Bronchial epithelial cell (primary cell): ENCODE measurements around the gene ONECUT3. TPM values are rescaled to one million over a fixed set of nuclear protein-coding genes. Genes with fewer than 3 reads are reported as not detected.
A peak's percentile ranks its signal among the peaks of the same experiment; 100 is the strongest.

Experiments
- DNase-seq: peaks from one replicate; pipeline ENCODE4 v3.0.0-alpha.2; 2010; ENCODE audit warnings: low read depth
- FAIRE-seq: peaks from 2 replicates; lab custom pipeline; 2011; peaks lifted over from hg19 to GRCh38; lab: Jason Lieb, UNC
- H3K27me3 ChIP-seq: 2 replicates; pipeline ENCODE4 v1.5.1; 2011; ENCODE audit warnings: low read length; ENCODE audit not compliant: control insufficient read depth, insufficient read depth
- H3K36me3 ChIP-seq: 2 replicates; pipeline ENCODE4 v1.5.1; 2011; ENCODE audit warnings: low read length; ENCODE audit not compliant: control insufficient read depth, insufficient read depth
- H3K4me3 ChIP-seq: 2 replicates; pipeline ENCODE4 v1.5.1; 2011; ENCODE audit warnings: mild to moderate bottlenecking, low read depth, low read length, control low read depth
- CTCF ChIP-seq: IDR thresholded peaks from 2 replicates; pipeline ENCODE4 v1.5.1; 2011; ENCODE audit warnings: mild to moderate bottlenecking, moderate library complexity, low read length, control low read depth, inconsistent platforms; ENCODE audit not compliant: insufficient read depth, severe bottlenecking
- total RNA-seq: library from RNA; depleted of rRNA; stranded (reverse); fragments of >200 nt; gene quantifications from 2 replicates; pipeline ENCODE4 v1.2.1, GENCODE V29; 2014

ONECUT3 gene
- total RNA-seq, 1 donor from 2014 or later = under 0.01 TPM

DNA sequence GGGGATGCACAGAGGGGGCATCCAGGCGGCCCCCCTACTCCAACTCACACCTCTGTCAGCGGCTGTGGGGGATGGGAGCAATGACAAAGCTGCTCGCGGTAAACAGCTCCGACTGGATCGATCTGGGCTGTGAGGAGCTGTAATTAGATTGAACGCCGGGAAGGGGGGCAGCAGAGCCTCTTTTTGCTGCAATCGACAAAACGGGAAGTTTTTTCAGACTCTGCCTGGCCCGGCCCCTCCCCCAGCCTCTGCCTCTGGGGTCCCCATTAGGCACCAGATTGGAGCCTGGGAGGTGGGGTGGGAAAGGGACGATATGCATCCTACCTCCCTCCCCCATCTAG is 16.3 kb downstream of the ONECUT3 start:
- FAIRE-seq (no peak), DNase-seq (no peak)
- Histone ChIP-seq H3K36me3 (no peaks in the 10 kb centered on the region), H3K27me3 (peaks cover 23% of the 10 kb centered on the region), H3K4me3 (no peak overlapping the region)
- no peak for TF ChIP-seq CTCF

- no peak overlapping the region for H3K4me3 ChIP-seq
- no peak for FAIRE-seq
- no peaks in the 10 kb centered on the region for H3K36me3 ChIP-seq
- peaks cover 10% of the 10 kb centered on the region for H3K27me3 ChIP-seq
- DNase-seq = no peak
- TF ChIP-seq CTCF = no peak
These were observed 17.7 kb downstream of the ONECUT3 start for GRCh38 chr19:1770866-1771576.

DNA sequence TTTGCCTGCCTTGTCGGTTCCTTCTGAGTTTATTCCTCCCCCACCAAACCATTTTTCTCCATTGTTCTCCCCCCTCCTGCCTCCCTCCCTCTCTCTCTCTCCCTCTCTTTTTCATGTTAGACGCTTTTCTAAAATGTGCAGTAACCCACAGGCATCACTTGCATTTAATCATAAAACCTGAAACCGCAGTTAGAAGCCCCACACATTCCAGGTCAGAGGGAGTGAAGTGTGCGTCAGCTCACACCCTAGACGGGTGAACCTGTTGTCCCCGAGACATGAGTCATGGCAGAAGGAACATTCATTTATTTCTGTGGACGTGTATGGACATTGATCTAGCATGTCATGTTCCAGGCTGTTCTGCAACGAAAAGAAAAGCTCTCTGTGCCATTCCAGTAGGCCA is 19.9 kb downstream of the ONECUT3 start:
- no peak for TF ChIP-seq CTCF
- peak; percentile 97 for DNase-seq
- peak; percentile 98 for FAIRE-seq
- no peaks in the 10 kb centered on the region for H3K36me3 ChIP-seq
- H3K4me3 ChIP-seq = no peak overlapping the region
- peaks cover 3% of the 10 kb centered on the region for H3K27me3 ChIP-seq

- no peak for DNase-seq
- Histone ChIP-seq H3K36me3 (no peaks in the 10 kb centered on the region), H3K27me3 (peaks cover 3% of the 10 kb centered on the region), H3K4me3 (no peak overlapping the region)
- no peak for FAIRE-seq
- TF ChIP-seq CTCF = peak; percentile 38
These were observed 21.9 kb downstream of the ONECUT3 start for GRCh38 chr19:1774989-1775772.

DNA sequence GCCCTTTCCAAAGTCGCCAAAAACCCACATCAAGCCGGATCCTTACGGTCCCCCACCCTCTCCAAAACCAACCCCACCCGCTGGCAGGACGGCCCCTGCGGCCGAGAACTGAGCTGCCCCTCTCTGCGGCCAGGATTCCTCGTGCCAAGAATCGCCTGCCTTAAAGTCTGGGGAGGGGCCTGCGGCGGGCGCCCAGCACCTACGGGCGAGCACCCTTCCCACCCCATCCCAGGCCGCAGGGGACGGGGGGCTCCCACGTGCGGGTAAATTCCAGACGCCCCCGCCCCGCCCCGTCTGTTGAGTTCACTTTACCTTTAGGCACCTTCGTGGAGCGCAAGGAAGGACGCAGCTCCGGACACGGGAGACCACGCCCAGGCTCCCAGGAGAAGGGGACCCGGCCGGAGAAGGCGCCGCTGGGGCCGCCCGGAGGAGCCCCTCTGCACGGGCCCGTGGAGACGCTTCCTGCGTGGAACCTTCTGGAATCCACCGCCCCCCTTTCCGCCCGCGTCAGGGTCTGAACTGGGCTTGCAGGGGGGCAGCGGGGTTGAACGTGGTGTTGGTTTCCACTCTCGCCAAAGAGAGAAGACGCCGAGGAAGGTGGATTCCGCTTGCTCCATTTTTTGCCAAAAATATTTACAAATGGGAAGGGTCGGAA is 22.8 kb downstream of the ONECUT3 start:
- no peak for TF ChIP-seq CTCF
- FAIRE-seq = no peak
- Histone ChIP-seq H3K27me3 (peaks cover 3% of the 10 kb centered on the region), H3K4me3 (no peak overlapping the region), H3K36me3 (no peaks in the 10 kb centered on the region)
- no peak for DNase-seq
